ENCODE data around the gene SLC30A9. TPM values are rescaled to one million over a fixed set of nuclear protein-coding genes. Genes with fewer than 3 reads are reported as not detected.

SLC30A9 gene
- total and polyA plus RNA-seq, 2 of the 13 experiments (the other 11 are each of a cell fraction or from before 2014, with no cell fraction given): 27.5 to 72.8 TPM

DNA sequence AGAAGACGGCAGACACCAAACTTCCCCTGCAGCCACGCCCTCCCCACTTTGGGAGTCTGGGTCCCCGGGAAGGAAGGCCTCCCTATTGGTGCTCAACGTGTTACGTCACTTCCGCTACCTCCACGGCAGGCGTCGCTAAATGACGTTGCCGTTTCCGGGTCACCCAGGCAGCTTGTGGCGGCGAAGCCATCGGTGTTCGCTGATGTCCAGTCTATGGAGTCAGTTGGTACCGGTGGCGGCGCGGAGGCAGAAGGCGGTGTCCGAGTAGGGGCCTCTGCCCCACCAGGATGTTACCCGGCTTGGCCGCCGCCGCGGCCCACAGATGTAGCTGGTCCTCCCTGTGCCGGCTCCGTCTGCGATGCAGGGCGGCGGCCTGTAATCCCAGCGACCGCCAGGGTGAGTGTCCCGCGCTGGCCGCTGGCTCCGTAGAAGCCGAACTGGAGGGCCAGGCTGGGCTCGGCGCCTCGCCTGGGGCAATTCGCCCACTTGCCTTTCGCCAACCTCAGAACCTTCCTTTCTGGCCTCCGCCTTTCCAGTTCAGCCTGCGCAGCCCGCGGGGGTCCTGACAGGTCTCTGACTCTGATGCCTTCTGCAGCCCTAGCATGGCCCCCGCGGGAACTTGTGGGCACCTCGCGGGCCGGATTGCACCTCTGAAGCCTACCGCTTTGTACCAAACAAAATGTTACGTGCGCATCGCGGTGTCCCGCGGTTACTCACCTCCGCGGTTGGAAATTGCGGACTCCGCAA lies at the start of gene SLC30A9 (continued):
- TF ChIP-seq, protein P1, sequence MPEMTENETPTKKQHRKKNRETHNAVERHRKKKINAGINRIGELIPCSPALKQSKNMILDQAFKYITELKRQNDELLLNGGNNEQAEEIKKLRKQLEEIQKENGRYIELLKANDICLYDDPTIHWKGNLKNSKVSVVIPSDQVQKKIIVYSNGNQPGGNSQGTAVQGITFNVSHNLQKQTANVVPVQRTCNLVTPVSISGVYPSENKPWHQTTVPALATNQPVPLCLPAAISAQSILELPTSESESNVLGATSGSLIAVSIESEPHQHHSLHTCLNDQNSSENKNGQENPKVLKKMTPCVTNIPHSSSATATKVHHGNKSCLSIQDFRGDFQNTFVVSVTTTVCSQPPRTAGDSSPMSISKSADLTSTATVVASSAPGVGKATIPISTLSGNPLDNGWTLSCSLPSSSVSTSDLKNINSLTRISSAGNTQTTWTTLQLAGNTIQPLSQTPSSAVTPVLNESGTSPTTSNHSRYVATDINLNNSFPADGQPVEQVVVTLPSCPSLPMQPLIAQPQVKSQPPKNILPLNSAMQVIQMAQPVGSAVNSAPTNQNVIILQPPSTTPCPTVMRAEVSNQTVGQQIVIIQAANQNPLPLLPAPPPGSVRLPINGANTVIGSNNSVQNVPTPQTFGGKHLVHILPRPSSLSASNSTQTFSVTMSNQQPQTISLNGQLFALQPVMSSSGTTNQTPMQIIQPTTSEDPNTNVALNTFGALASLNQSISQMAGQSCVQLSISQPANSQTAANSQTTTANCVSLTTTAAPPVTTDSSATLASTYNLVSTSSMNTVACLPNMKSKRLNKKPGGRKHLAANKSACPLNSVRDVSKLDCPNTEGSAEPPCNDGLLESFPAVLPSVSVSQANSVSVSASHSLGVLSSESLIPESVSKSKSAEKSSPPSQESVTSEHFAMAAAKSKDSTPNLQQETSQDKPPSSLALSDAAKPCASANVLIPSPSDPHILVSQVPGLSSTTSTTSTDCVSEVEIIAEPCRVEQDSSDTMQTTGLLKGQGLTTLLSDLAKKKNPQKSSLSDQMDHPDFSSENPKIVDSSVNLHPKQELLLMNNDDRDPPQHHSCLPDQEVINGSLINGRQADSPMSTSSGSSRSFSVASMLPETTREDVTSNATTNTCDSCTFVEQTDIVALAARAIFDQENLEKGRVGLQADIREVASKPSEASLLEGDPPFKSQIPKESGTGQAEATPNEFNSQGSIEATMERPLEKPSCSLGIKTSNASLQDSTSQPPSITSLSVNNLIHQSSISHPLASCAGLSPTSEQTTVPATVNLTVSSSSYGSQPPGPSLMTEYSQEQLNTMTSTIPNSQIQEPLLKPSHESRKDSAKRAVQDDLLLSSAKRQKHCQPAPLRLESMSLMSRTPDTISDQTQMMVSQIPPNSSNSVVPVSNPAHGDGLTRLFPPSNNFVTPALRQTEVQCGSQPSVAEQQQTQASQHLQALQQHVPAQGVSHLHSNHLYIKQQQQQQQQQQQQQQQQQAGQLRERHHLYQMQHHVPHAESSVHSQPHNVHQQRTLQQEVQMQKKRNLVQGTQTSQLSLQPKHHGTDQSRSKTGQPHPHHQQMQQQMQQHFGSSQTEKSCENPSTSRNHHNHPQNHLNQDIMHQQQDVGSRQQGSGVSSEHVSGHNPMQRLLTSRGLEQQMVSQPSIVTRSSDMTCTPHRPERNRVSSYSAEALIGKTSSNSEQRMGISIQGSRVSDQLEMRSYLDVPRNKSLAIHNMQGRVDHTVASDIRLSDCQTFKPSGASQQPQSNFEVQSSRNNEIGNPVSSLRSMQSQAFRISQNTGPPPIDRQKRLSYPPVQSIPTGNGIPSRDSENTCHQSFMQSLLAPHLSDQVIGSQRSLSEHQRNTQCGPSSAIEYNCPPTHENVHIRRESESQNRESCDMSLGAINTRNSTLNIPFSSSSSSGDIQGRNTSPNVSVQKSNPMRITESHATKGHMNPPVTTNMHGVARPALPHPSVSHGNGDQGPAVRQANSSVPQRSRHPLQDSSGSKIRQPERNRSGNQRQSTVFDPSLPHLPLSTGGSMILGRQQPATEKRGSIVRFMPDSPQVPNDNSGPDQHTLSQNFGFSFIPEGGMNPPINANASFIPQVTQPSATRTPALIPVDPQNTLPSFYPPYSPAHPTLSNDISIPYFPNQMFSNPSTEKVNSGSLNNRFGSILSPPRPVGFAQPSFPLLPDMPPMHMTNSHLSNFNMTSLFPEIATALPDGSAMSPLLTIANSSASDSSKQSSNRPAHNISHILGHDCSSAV (CRISPR knock-in tag; IDR thresholded peaks at IDR 0.05; ENCODE audit: borderline replicate concordance): no peak
- no peak for TF ChIP-seq ESRRA (CRISPR knock-in tag; IDR thresholded peaks at IDR 0.05; ENCODE audit: low read depth)
- TF ChIP-seq, protein P2, sequence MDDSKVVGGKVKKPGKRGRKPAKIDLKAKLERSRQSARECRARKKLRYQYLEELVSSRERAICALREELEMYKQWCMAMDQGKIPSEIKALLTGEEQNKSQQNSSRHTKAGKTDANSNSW (CRISPR knock-in tag; IDR thresholded peaks at IDR 0.05; ENCODE audit: borderline replicate concordance): 0 out of 2 replicates have a peak, but pooled peaks have one; percentile 45
- peak; percentile 93 for TF ChIP-seq YEATS2 (CRISPR knock-in tag; IDR thresholded peaks at IDR 0.05; ENCODE audit: borderline replicate concordance)
- 0 out of 2 replicates have a peak, but pooled peaks have one; percentile 26 for TF ChIP-seq ZBTB39 (CRISPR knock-in tag; IDR thresholded peaks at IDR 0.05)
- TF ChIP-seq TBX2 (CRISPR knock-in tag; IDR thresholded peaks at IDR 0.05; ENCODE audit: borderline replicate concordance): peak; percentile 71; the same call in 1 of the 2 replicates
- peak; percentile 81 for TF ChIP-seq KLF6 (CRISPR knock-in tag; IDR thresholded peaks at IDR 0.05)
- TF ChIP-seq KDM3A (CRISPR knock-in tag; IDR thresholded peaks at IDR 0.05; ENCODE audit: low read depth): peak; percentile 39
- peak; percentile 78; the same call in 1 of the 2 replicates for TF ChIP-seq FOXK1 (CRISPR knock-in tag; IDR thresholded peaks at IDR 0.05; ENCODE audit: borderline replicate concordance, low read depth)
- peak; percentile 93 for TF ChIP-seq POLR2G (IDR thresholded peaks at IDR 0.05; ENCODE audit: low read depth, low read length)
- 0 out of 2 replicates have a peak, but pooled peaks have one; percentile 23 for TF ChIP-seq ZNF329 (CRISPR knock-in tag; IDR thresholded peaks at IDR 0.05; ENCODE audit: low read depth)
- no peak for TF ChIP-seq SP5 (CRISPR knock-in tag; IDR thresholded peaks at IDR 0.05; ENCODE audit: borderline replicate concordance, low read depth)
- peak; percentile 97 for TF ChIP-seq GATAD1 (CRISPR knock-in tag; IDR thresholded peaks at IDR 0.05)
- TF ChIP-seq ZNF788 (CRISPR knock-in tag; IDR thresholded peaks at IDR 0.05; ENCODE audit: borderline replicate concordance): peak; percentile 39; the same call in 1 of the 2 replicates
- no peak; the same call in 1 of the 2 replicates for TF ChIP-seq ZMYM3 (CRISPR knock-in tag; IDR thresholded peaks at IDR 0.05)
- TF ChIP-seq FOXJ3 (CRISPR knock-in tag; IDR thresholded peaks at IDR 0.05; ENCODE audit: borderline replicate concordance): no peak

Data from HepG2 (cell line).